ENCODE data around the gene KDM6B.

The KDM6B gene

GRCh38 chr17:7839876-7840261 is 5.9 kb downstream of the KDM6B start:
- Mint-ChIP-seq H3K4me3 (peak overlapping the region in 1 of 2 donors; percentile 44), H3K36me3 (ENCODE audit: insufficient read depth) (peaks cover 80% of the 10 kb centered on the region), H3K27me3 (no peaks in the 10 kb centered on the region), H3K4me1 (ENCODE audit: low read depth in 2 of 2) (peaks cover 74 to 76% of the 10 kb centered on the region in 2 donors), H3K9me3 (no peaks in the 10 kb centered on the region), H3K27ac (peak overlapping the region; percentile 100)
- ATAC-seq (replicated peaks) (no peak), DNase-seq (no peak)

- no peaks in the 10 kb centered on the region for H3K9me3 Mint-ChIP-seq
- H3K27ac Mint-ChIP-seq: peak overlapping the region; percentile 100
- H3K36me3 Mint-ChIP-seq (ENCODE audit: insufficient read depth): peaks cover 80% of the 10 kb centered on the region
- DNase-seq (no peak), ATAC-seq (replicated peaks) (no peak)
- peaks cover 73 to 74% of the 10 kb centered on the region in 2 donors for H3K4me1 Mint-ChIP-seq (ENCODE audit: low read depth in 2 of 2)
- H3K4me3 Mint-ChIP-seq: peak overlapping the region; percentile 93 to 100
- no peaks in the 10 kb centered on the region for H3K27me3 Mint-ChIP-seq
Measured at GRCh38 chr17:7840441-7840840, 6.4 kb downstream of the KDM6B start.

GRCh38 chr17:7840875-7841274 is 6.9 kb downstream of the KDM6B start:
- Mint-ChIP-seq H3K36me3 (ENCODE audit: insufficient read depth) (peaks cover 80% of the 10 kb centered on the region), H3K9me3 (no peaks in the 10 kb centered on the region), H3K27me3 (no peaks in the 10 kb centered on the region), H3K4me1 (ENCODE audit: low read depth in 2 of 2) (peaks cover 73 to 76% of the 10 kb centered on the region in 2 donors), H3K27ac (peak overlapping the region; percentile 100), H3K4me3 (peak overlapping the region; percentile 93 to 100)
- ATAC-seq (replicated peaks) (no peak), DNase-seq (no peak)

DNA sequence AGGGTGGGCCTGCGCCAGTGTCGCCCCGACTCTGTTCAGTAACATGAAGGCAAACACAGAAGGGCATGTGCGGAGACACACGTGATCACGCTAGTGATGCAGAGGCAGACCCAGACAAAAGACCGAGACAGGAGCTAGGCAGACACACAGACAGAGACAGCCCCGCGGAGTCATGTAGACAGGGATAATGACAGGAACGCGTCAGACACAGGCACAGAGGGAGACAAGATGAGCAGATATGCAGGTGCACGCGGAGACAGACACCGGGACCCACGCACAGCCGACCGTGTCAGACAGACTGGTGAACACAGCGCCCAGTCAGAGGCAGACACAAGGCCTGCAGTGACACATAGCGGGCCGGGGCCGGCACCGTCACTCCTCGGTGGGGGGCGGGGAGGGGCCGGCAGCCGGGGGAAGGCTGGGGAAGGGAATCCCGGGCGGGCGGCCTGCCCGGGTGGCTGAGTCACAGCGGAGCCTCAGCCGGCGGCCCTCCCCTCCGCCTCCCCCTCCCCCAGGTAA is 7.4 kb downstream of the KDM6B start:
- DNase-seq: peak; percentile 88 to 90 (median 88)
- Mint-ChIP-seq H3K4me3 (peak overlapping the region; percentile 93 to 100), H3K9me3 (no peaks in the 10 kb centered on the region), H3K27me3 (no peaks in the 10 kb centered on the region), H3K36me3 (ENCODE audit: insufficient read depth) (peaks cover 80% of the 10 kb centered on the region), H3K4me1 (ENCODE audit: low read depth in 2 of 2) (peaks cover 69 to 71% of the 10 kb centered on the region in 2 donors), H3K27ac (peak overlapping the region; percentile 100)
- ATAC-seq (replicated peaks): peak; percentile 49

DNA sequence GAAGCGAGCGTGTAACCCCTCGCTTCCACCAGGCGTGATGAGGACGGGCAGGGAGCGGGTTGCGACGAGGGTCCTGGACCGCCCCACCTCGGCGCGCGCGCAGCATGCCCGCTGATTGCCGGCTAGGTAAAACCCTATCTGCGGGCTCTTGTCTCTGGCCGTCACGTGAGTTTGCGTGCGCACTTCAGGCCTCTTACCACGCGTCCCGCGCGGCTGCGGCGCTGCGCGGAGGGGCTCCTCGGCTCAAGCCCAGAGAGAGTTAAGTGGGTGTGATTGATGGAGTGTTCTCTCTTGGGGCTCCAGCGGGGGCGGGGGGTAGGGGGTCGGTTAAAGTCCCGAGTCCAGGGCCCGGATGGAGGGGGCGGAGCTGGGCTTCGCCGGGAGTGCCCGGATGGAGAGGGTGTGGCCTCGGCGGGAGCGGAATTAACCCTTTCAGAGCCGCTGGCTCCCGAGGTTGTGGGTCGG is 7.9 kb downstream of the KDM6B start:
- ATAC-seq (replicated peaks): peak; percentile 30
- H3K36me3 Mint-ChIP-seq (ENCODE audit: insufficient read depth): peaks cover 80% of the 10 kb centered on the region
- DNase-seq: peak; percentile 80 to 84 (median 82)
- peak overlapping the region; percentile 100 for H3K27ac Mint-ChIP-seq
- no peaks in the 10 kb centered on the region for H3K27me3 Mint-ChIP-seq
- peak overlapping the region; percentile 93 to 100 for H3K4me3 Mint-ChIP-seq
- H3K9me3 Mint-ChIP-seq: no peaks in the 10 kb centered on the region
- H3K4me1 Mint-ChIP-seq (ENCODE audit: low read depth in 2 of 2): peaks cover 65 to 67% of the 10 kb centered on the region in 2 donors

- Mint-ChIP-seq H3K36me3 (ENCODE audit: insufficient read depth) (peaks cover 85% of the 10 kb centered on the region), H3K9me3 (no peaks in the 10 kb centered on the region), H3K27ac (peak overlapping the region; percentile 100), H3K4me1 (ENCODE audit: low read depth in 2 of 2) (peaks cover 59 to 61% of the 10 kb centered on the region in 2 donors), H3K27me3 (no peaks in the 10 kb centered on the region), H3K4me3 (peak overlapping the region; percentile 93 to 100)
- peak; percentile 95 to 97 (median 96) for DNase-seq
- peak; percentile 50 for ATAC-seq (replicated peaks)
Measured at GRCh38 chr17:7842380-7843256, 8.6 kb downstream of the KDM6B start.

DNA sequence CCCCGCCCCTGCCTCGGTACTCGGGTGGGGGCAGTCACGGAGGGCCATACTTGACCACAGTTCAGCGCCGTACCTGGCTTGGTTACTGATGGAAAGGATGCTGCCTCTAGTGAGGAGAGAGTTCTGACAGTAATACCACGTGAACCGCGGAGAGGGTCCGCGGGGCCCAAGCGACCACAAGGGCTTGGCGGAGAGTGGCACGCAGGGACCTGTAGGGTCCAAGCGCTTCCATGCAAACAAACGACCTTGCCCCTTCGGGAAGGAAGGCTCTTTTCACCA is 9.2 kb downstream of the KDM6B start:
- H3K36me3 Mint-ChIP-seq (ENCODE audit: insufficient read depth): peaks cover 90% of the 10 kb centered on the region
- H3K27me3 Mint-ChIP-seq: no peaks in the 10 kb centered on the region
- peak overlapping the region; percentile 93 to 100 for H3K4me3 Mint-ChIP-seq
- H3K4me1 Mint-ChIP-seq (ENCODE audit: low read depth in 2 of 2): peaks cover 56 to 59% of the 10 kb centered on the region in 2 donors
- no peak for ATAC-seq (replicated peaks)
- no peaks in the 10 kb centered on the region for H3K9me3 Mint-ChIP-seq
- H3K27ac Mint-ChIP-seq: peak overlapping the region; percentile 100
- no peak for DNase-seq

DNA sequence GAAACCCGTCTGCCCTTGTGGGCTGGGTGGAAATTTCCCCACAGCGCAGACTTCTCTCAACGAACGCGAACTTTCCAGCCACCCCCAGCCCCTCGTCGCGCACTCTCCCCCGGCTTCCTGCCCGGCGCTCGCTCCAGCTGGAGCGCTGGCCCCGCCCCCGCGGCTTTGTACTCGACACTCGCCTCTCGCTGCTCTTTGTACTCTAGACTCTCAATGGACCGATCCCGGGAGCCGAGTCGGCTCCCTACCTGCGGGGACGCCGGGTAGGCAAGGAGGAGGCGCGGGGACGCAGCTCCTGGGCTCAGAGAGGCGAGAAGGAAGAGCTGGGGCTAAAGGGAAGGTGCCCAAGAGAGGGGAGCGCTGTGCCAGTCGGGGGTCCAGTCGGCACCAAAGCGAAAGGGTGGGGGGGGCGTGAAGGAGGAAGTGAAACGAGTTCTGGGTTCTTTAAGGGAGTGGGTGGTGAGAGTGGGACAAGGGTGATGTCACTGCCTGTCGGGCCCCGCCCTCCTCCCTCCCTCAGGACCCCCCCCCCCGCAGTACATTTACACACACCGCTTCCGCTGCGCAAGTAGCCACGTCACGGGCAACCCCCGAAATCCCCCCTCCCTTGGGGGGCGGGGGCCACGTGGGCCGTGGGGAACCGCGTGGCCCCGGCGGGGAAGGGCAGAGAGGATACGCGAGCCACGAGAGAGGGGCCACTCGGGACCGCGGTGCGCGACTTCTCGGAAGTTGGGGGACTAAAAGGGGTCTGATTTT is 9.7 kb downstream of the KDM6B start:
- ATAC-seq (replicated peaks): peak; percentile 28
- H3K36me3 Mint-ChIP-seq (ENCODE audit: insufficient read depth): peaks cover 91% of the 10 kb centered on the region
- peak; percentile 92 to 93 (median 92) for DNase-seq
- H3K27ac Mint-ChIP-seq: peak overlapping the region; percentile 100
- H3K27me3 Mint-ChIP-seq: no peaks in the 10 kb centered on the region
- H3K9me3 Mint-ChIP-seq: no peaks in the 10 kb centered on the region
- H3K4me3 Mint-ChIP-seq: peak overlapping the region; percentile 93 to 100
- H3K4me1 Mint-ChIP-seq (ENCODE audit: low read depth in 2 of 2): peaks cover 52 to 54% of the 10 kb centered on the region in 2 donors

DNA sequence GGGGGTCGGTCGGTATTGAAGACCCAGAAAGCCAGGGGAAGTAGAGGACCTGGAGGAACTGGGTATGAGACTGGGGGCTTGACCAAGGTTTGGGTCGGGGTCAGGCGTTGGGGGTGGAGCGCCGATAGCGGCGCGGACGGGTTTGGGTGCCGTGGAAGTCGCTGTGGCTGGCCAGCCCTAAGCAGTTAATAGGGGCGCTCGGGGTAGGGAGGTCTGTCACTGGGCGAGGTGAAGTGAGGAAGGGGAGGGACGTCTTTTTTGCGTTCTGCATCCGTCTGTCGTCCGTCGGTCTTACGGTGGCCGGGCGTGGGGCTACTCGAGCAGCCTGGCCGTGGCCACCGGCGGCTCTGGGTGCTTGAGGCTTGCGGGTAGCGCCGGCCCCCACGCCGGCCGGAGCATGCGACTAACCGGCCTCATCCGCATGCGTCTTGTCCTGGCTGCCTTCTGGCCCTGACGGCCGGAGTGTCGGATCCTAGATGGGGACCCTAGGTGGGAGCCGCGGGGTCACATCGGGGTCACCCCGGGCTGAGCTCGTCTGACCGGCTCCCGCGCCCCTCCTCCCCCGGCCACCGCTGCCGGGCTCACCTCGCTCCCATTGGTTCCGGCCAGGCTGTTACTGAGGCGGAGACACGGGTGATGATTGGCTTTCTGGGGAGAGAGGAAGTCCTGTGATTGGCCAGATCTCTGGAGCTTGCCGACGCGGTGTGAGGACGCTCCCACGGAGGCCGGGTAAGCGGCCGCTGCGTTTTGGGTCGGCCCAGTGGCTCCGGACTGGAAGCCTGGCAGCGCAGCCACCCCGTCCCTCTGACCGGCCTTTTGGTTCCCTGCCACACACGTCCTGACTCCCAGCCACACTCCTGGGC is 10.5 kb downstream of the KDM6B start:
- peak overlapping the region; percentile 100 for H3K27ac Mint-ChIP-seq

GRCh38 chr17:7845359-7846062 is 11.5 kb downstream of the KDM6B start:
- Mint-ChIP-seq H3K4me1 (ENCODE audit: low read depth in 2 of 2) (peaks cover 39 to 43% of the 10 kb centered on the region in 2 donors), H3K9me3 (no peaks in the 10 kb centered on the region), H3K36me3 (ENCODE audit: insufficient read depth) (peaks cover 97% of the 10 kb centered on the region)

More for the DNA sequence above, 10.5 kb downstream of the KDM6B start:
- H3K9me3 Mint-ChIP-seq: no peaks in the 10 kb centered on the region
- peaks cover 96% of the 10 kb centered on the region for H3K36me3 Mint-ChIP-seq (ENCODE audit: insufficient read depth)
- peak; percentile 75 to 81 (median 78) for DNase-seq
- peak overlapping the region; percentile 93 to 100 for H3K4me3 Mint-ChIP-seq
- H3K4me1 Mint-ChIP-seq (ENCODE audit: low read depth in 2 of 2): peaks cover 46 to 48% of the 10 kb centered on the region in 2 donors
- ATAC-seq (replicated peaks): peak; percentile 20
- no peaks in the 10 kb centered on the region for H3K27me3 Mint-ChIP-seq

GRCh38 chr17:7846063-7846735 is 12.2 kb downstream of the KDM6B start:
- peaks cover 36 to 41% of the 10 kb centered on the region in 2 donors for H3K4me1 Mint-ChIP-seq (ENCODE audit: low read depth in 2 of 2)
- no peak for ATAC-seq (replicated peaks)
- H3K4me3 Mint-ChIP-seq: peak overlapping the region in 1 of 2 donors; percentile 93
- DNase-seq: no peak
- peak overlapping the region; percentile 73 to 100 for H3K27ac Mint-ChIP-seq
- H3K36me3 Mint-ChIP-seq (ENCODE audit: insufficient read depth): peaks cover 97% of the 10 kb centered on the region
- no peaks in the 10 kb centered on the region for H3K9me3 Mint-ChIP-seq
- no peaks in the 10 kb centered on the region for H3K27me3 Mint-ChIP-seq

More at GRCh38 chr17:7845359-7846062, 11.5 kb downstream of the KDM6B start:
- H3K4me3 Mint-ChIP-seq: peak overlapping the region; percentile 93 to 100
- ATAC-seq (replicated peaks): no peak
- H3K27me3 Mint-ChIP-seq: no peaks in the 10 kb centered on the region
- DNase-seq: no peak
- peak overlapping the region; percentile 100 for H3K27ac Mint-ChIP-seq
